BLaER1 treated with 17β-estradiol and CSF1 and Interleukin-3, amounts not matched to agents 10 nM and 100 nM (cell line): ENCODE measurements around the gene MSANTD1.

Experiments
- H3K27ac ChIP-seq, 11 experiments: shearing (Covaris generic); formaldehyde crosslinking; 2 replicates each; pipeline ENCODE4 v1.8.1; 2022
- H3K27me3 ChIP-seq, 11 experiments: shearing (Covaris generic); formaldehyde crosslinking; 2 replicates each; pipeline ENCODE4 v1.8.1; 2022
- H3K36me3 ChIP-seq, 11 experiments: shearing (Covaris generic); formaldehyde crosslinking; 2 replicates each; pipeline ENCODE4 v1.8.1; 2022
- H3K4me1 ChIP-seq, 10 experiments: shearing (Covaris generic); formaldehyde crosslinking; 2 replicates each; pipeline ENCODE4 v1.8.1; 2022
- H3K4me2 ChIP-seq, 11 experiments: shearing (Covaris generic); formaldehyde crosslinking; 2 replicates each; pipeline ENCODE4 v1.8.1; 2022
- H3K4me3 ChIP-seq, 10 experiments: shearing (Covaris generic); formaldehyde crosslinking; 2 replicates each; pipeline ENCODE4 v1.8.1; 2022
- H3K9ac ChIP-seq, 11 experiments: shearing (Covaris generic); formaldehyde crosslinking; 2 replicates each; pipeline ENCODE4 v1.8.1; 2022
- H3K9me3 ChIP-seq, 11 experiments: shearing (Covaris generic); formaldehyde crosslinking; replicated peaks in 1 of 11; 2 replicates each; pipeline ENCODE4 v1.8.1; 2022
- H4K20me1 ChIP-seq, 11 experiments: shearing (Covaris generic); formaldehyde crosslinking; 2 replicates each; pipeline ENCODE4 v1.8.1; 2022
- Cebpa-rat ChIP-seq, 11 experiments: shearing (Covaris generic); IDR thresholded peaks; 2 replicates each; pipeline ENCODE4 v1.8.1; 2022

Gene MSANTD1

DNA sequence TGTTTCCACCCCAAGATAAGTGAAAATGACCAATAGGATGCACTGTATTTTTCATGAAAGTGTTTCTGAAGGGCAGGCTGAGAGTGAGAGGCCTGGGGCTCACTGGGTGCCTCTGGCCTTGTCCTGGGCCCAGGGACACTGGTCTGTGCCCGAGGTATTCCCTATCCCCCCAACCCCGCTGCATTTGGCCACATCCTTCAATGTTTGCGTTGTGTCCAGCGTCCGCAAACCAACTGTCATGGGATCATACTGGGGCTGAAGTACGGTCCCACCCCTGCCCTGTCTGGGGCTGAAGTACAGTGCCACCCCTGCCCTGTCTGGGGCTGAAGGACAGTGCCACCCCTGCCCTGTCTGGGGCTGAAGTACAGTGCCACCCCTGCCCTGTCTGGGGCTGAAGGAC is 22.0 kb upstream of the MSANTD1 start:
- Histone ChIP-seq H3K4me1 (peaks cover 0 to 39% (median 3%) of the 10 kb centered on the region in 10 experiments; a peak in 10 of 20 replicates), H3K36me3 (peaks cover 89 to 96% (median 95%) of the 10 kb centered on the region in 11 experiments), H3K9me3 (no peaks in the 10 kb centered on the region), H3K27ac (no peak overlapping the region), H3K4me3 (no peak overlapping the region), H4K20me1 (peaks cover 0 to 61% (median 6%) of the 10 kb centered on the region in 11 experiments; a peak in 9 of 22 replicates), H3K4me2 (0 out of 22 replicates have a peak overlapping the region, but pooled peaks of 1 of the 11 experiments have one; percentile 45), H3K9ac (no peak overlapping the region), H3K27me3 (no peaks in the 10 kb centered on the region)
- TF ChIP-seq Cebpa-rat (IDR thresholded peaks at IDR 0.05) = no peak

GRCh38 chr4:3227878-3228675 is 20.9 kb upstream of the MSANTD1 start:
- peaks cover 0 to 70% (median 6%) of the 10 kb centered on the region in 11 experiments; a peak in 9 of 22 replicates for H4K20me1 ChIP-seq
- no peak overlapping the region for H3K4me3 ChIP-seq
- H3K36me3 ChIP-seq = peaks cover 89 to 96% (median 95%) of the 10 kb centered on the region in 11 experiments
- H3K9ac ChIP-seq = no peak overlapping the region
- TF ChIP-seq Cebpa-rat (IDR thresholded peaks at IDR 0.05) = no peak
- no peaks in the 10 kb centered on the region for H3K9me3 ChIP-seq
- H3K27me3 ChIP-seq = no peaks in the 10 kb centered on the region
- H3K27ac ChIP-seq = no peak overlapping the region
- H3K4me2 ChIP-seq = no peak overlapping the region
- peaks cover 0 to 38% (median 3%) of the 10 kb centered on the region in 10 experiments; a peak in 10 of 20 replicates for H3K4me1 ChIP-seq

- no peaks in the 10 kb centered on the region for H3K27me3 ChIP-seq
- H3K27ac ChIP-seq = no peak overlapping the region
- H3K4me1 ChIP-seq = peaks cover 0 to 30% (median 3%) of the 10 kb centered on the region in 10 experiments; a peak in 10 of 20 replicates
- no peak for TF ChIP-seq Cebpa-rat (IDR thresholded peaks at IDR 0.05)
- peaks cover 89 to 96% (median 95%) of the 10 kb centered on the region in 11 experiments for H3K36me3 ChIP-seq
- H3K9ac ChIP-seq = no peak overlapping the region
- peaks cover 0 to 72% (median 8%) of the 10 kb centered on the region in 11 experiments; a peak in 10 of 22 replicates for H4K20me1 ChIP-seq
- no peaks in the 10 kb centered on the region for H3K9me3 ChIP-seq
- no peak overlapping the region for H3K4me2 ChIP-seq
- H3K4me3 ChIP-seq = no peak overlapping the region
Observed at GRCh38 chr4:3228881-3229280, 20.1 kb upstream of the MSANTD1 start.

- no peaks in the 10 kb centered on the region for H3K9me3 ChIP-seq
- TF ChIP-seq Cebpa-rat (IDR thresholded peaks at IDR 0.05) = no peak
- no peak overlapping the region for H3K27ac ChIP-seq
- peaks cover 0 to 26% (median under 1%) of the 10 kb centered on the region in 10 experiments; a peak in 10 of 20 replicates for H3K4me1 ChIP-seq
- peaks cover 86 to 96% (median 95%) of the 10 kb centered on the region in 11 experiments for H3K36me3 ChIP-seq
- no peak overlapping the region for H3K9ac ChIP-seq
- H3K4me2 ChIP-seq = no peak overlapping the region
- peaks cover 0 to 72% (median 8%) of the 10 kb centered on the region in 11 experiments; a peak in 10 of 22 replicates for H4K20me1 ChIP-seq
- no peaks in the 10 kb centered on the region for H3K27me3 ChIP-seq
- H3K4me3 ChIP-seq = no peak overlapping the region
Observed at GRCh38 chr4:3229328-3229727, 19.6 kb upstream of the MSANTD1 start.

GRCh38 chr4:3229964-3230363 is 19.0 kb upstream of the MSANTD1 start:
- peaks cover 0 to 19% (median 0%) of the 10 kb centered on the region in 10 experiments; a peak in 6 of 20 replicates for H3K4me1 ChIP-seq
- peaks cover 0 to 75% (median 8%) of the 10 kb centered on the region in 11 experiments; a peak in 9 of 22 replicates for H4K20me1 ChIP-seq
- H3K4me3 ChIP-seq = no peak overlapping the region
- no peaks in the 10 kb centered on the region for H3K27me3 ChIP-seq
- no peak overlapping the region for H3K27ac ChIP-seq
- no peak overlapping the region for H3K9ac ChIP-seq
- peaks cover 81 to 96% (median 95%) of the 10 kb centered on the region in 11 experiments for H3K36me3 ChIP-seq
- H3K4me2 ChIP-seq = no peak overlapping the region
- no peak for TF ChIP-seq Cebpa-rat (IDR thresholded peaks at IDR 0.05)
- H3K9me3 ChIP-seq = no peaks in the 10 kb centered on the region

- Histone ChIP-seq H3K9ac (0 out of 22 replicates have a peak overlapping the region, but pooled peaks of 1 of the 11 experiments have one; percentile 3), H3K4me3 (no peak overlapping the region), H3K4me2 (no peak overlapping the region; a peak in 1 of 22 replicates), H3K36me3 (peaks cover 75 to 96% (median 94%) of the 10 kb centered on the region in 11 experiments), H3K27me3 (no peaks in the 10 kb centered on the region), H4K20me1 (peaks cover 0 to 74% (median 8%) of the 10 kb centered on the region in 11 experiments; a peak in 10 of 22 replicates), H3K4me1 (peaks cover 0 to 15% (median 5%) of the 10 kb centered on the region in 10 experiments; a peak in 12 of 20 replicates), H3K27ac (0 out of 22 replicates have a peak overlapping the region, but pooled peaks of 1 of the 11 experiments have one; percentile 9), H3K9me3 (no peaks in the 10 kb centered on the region)
- TF ChIP-seq Cebpa-rat (IDR thresholded peaks at IDR 0.05) = no peak
Observed at GRCh38 chr4:3231471-3231870, 17.5 kb upstream of the MSANTD1 start.

DNA sequence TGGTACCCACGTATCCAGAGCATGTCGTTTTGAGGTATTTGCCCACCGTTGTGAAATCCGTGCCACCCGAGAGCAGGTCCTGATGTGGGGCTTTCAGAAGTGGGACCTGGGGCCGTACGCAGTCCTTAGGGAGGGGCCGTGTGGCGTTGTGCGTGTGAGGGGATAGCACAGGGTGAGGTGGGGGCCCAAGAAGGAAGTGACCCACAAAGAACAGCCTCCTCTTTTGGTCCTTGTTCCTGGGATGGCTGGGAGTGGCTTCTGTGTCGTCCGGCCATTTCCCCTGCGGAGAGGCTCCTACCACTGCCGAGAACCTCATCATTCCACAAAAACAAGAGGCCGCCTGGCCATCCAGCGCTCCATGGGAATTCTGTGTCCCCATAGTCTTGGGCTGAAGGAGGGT is 17.0 kb upstream of the MSANTD1 start:
- H3K27ac ChIP-seq = no peak overlapping the region
- no peak for TF ChIP-seq Cebpa-rat (IDR thresholded peaks at IDR 0.05)
- H3K4me1 ChIP-seq = peaks cover 0 to 20% (median 8%) of the 10 kb centered on the region in 10 experiments; a peak in 15 of 20 replicates
- no peak overlapping the region for H3K4me2 ChIP-seq
- 0 out of 22 replicates have a peak overlapping the region, but pooled peaks of 1 of the 11 experiments have one; percentile 3 for H3K9ac ChIP-seq
- no peaks in the 10 kb centered on the region for H3K9me3 ChIP-seq
- peaks cover 70 to 96% (median 91%) of the 10 kb centered on the region in 11 experiments for H3K36me3 ChIP-seq
- H3K27me3 ChIP-seq = no peaks in the 10 kb centered on the region
- no peak overlapping the region for H3K4me3 ChIP-seq
- H4K20me1 ChIP-seq = peaks cover 0 to 74% (median 8%) of the 10 kb centered on the region in 11 experiments; a peak in 11 of 22 replicates

DNA sequence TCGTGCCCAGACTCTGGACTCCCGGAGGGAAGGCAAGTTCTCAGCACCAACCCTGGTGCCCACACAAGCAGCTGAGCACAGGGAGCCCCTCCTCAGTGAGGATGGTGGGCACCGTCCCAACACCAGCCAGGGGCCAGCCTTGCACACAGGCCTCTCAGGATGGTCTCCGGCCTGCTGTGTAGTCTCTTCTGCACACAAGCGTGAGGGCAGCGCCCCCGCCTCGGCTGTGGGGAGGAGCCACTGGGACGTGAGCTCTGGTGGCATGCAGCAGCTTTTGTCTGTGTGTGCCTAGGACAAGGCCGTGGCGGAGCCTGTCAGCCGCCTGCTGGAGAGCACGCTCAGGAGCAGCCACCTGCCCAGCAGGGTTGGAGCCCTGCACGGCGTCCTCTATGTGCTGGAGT is 16.1 kb upstream of the MSANTD1 start:
- Histone ChIP-seq H4K20me1 (peaks cover 0 to 80% (median 13%) of the 10 kb centered on the region in 11 experiments; a peak in 13 of 22 replicates), H3K4me3 (no peak overlapping the region), H3K4me1 (peaks cover 0 to 29% (median 16%) of the 10 kb centered on the region in 10 experiments; a peak in 19 of 20 replicates), H3K27ac (no peak overlapping the region), H3K27me3 (no peaks in the 10 kb centered on the region), H3K9ac (no peak overlapping the region), H3K9me3 (no peaks in the 10 kb centered on the region), H3K4me2 (no peak overlapping the region), H3K36me3 (peaks cover 68 to 97% (median 88%) of the 10 kb centered on the region in 11 experiments)
- TF ChIP-seq Cebpa-rat (IDR thresholded peaks at IDR 0.05) = no peak
